HG02759 (cell line): ENCODE results near the gene HOXC10.
A peak's percentile ranks its signal among the peaks of the same experiment; 100 is the strongest.

ENCODE experiments used
- ATAC-seq: cut with Tn5 transposase; IDR thresholded peaks from one replicate; pipeline ENCODE4 v1.9.1; 2021; ENCODE audit warnings: mild to moderate bottlenecking, moderate library complexity; ENCODE audit not compliant: unreplicated experiment

The HOXC10 gene

DNA sequence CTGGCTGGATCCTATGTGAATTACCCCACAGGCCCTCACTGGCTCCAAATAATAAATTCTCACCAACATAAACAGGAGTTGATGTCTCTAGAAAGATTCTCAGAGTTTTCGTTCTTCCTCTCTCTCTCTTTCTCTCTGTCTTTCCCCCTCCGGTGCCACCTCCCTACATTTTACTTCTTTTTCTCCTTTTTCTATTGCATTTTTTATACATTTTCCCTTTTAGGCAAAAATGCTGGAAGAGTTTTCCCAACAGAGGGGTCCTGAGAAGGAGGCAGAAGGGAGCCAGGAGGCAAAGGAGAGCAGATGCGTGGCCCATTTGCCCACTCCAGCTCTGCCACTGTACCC lies 42.5 kb downstream of the HOXC10 start:
- ATAC-seq, result no peak

DNA sequence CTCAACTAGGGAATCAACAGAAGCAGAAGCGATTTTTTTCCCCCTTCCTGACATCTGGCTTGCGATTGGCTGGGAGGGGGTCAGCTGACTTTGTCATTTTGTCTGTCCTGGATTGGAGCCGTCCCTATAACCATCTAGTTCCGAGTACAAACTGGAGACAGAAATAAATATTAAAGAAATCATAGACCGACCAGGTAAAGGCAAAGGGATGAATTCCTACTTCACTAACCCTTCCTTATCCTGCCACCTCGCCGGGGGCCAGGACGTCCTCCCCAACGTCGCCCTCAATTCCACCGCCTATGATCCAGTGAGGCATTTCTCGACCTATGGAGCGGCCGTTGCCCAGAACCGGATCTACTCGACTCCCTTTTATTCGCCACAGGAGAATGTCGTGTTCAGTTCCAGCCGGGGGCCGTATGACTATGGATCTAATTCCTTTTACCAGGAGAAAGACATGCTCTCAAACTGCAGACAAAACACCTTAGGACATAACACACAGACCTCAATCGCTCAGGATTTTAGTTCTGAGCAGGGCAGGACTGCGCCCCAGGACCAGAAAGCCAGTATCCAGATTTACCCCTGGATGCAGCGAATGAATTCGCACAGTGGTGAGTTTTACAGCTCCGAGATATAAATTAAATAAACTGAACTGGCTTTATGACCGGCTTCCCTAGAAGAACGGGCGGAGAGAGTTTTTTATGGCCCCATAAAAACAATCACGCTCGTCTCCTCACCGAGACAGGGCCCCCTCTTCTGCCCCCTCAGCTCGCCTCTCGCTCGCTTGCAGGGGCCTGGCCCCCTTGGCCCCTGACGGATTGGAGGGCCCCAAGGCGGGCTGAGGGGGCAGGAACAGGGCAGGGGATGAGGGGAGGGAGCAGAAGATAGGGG lies 43.6 kb downstream of the HOXC10 start, which contains the start of gene HOXC6:
HOXC6 (plus strand) TSS at position 127 of the 888 bp plus-strand sequence; CDS start at position 209, 82 bp downstream.
- ATAC-seq, result no peak

DNA sequence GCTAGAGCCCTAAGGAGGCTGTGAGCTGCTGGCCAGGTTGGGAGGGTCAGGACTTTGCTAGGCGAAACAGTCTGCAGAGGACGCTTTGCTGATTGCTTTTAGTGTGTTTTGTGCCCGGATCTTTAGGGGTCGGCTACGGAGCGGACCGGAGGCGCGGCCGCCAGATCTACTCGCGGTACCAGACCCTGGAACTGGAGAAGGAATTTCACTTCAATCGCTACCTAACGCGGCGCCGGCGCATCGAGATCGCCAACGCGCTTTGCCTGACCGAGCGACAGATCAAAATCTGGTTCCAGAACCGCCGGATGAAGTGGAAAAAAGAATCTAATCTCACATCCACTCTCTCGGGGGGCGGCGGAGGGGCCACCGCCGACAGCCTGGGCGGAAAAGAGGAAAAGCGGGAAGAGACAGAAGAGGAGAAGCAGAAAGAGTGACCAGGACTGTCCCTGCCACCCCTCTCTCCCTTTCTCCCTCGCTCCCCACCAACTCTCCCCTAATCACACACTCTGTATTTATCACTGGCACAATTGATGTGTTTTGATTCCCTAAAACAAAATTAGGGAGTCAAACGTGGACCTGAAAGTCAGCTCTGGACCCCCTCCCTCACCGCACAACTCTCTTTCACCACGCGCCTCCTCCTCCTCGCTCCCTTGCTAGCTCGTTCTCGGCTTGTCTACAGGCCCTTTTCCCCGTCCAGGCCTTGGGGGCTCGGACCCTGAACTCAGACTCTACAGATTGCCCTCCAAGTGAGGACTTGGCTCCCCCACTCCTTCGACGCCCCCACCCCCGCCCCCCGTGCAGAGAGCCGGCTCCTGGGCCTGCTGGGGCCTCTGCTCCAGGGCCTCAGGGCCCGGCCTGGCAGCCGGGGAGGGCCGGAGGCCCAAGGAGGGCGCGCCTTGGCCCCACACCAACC lies 44.8 kb downstream of the HOXC10 start:
- ATAC-seq, result no peak

DNA sequence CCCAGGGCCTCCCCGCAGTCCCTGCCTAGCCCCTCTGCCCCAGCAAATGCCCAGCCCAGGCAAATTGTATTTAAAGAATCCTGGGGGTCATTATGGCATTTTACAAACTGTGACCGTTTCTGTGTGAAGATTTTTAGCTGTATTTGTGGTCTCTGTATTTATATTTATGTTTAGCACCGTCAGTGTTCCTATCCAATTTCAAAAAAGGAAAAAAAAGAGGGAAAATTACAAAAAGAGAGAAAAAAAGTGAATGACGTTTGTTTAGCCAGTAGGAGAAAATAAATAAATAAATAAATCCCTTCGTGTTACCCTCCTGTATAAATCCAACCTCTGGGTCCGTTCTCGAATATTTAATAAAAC lies 45.5 kb downstream of the HOXC10 start:
- ATAC-seq, result no peak

DNA sequence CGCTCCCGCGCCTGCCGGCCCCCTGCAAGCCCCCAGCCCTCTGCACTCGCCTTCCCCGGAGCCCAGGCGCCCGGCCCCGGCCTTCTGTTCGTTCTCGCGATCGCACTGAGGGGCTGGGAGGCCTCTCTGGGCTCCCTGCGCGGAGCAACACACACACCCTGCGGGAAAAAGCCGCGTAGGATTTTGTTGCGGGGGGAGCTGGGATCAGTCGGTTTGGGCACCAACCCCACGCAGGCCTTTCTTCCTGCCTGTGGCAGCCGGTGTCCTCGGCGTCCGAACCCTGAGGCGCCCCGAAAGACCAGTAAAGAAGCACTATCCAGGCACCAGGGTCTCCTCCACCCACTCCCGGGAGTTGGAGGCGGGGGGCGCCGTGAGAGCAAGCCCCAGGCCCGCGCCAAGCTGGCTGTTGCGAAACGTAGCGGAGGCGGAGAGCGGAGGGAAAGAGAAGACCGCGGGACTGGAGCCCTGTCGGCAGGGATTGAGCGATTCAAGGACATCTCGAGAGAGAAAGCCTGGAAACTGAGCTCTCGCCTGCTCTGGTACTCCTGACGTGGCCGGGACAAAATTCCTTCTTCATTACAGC lies 46.0 kb downstream of the HOXC10 start:
- ATAC-seq, result no peak

DNA sequence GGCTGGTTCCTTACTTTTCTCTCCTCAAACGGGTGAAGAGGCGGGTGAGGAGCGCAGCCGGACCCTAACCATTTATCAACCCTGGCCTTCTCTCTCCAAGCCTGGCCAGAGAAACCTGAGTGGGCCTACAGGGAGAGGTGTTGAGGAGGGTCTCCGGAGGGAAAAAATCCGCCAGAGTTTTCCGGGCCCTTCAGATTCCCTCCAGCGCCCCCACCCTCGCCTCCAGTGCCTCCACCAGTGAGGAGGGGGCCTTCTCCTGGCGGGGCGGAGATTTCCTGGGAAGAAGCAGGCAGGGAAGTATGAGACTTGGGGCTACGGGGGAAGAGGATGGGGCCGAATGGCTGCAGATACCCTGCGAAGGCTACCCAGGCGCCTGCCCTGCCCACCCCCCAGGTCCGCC lies 46.5 kb downstream of the HOXC10 start:
- ATAC-seq, result no peak

DNA sequence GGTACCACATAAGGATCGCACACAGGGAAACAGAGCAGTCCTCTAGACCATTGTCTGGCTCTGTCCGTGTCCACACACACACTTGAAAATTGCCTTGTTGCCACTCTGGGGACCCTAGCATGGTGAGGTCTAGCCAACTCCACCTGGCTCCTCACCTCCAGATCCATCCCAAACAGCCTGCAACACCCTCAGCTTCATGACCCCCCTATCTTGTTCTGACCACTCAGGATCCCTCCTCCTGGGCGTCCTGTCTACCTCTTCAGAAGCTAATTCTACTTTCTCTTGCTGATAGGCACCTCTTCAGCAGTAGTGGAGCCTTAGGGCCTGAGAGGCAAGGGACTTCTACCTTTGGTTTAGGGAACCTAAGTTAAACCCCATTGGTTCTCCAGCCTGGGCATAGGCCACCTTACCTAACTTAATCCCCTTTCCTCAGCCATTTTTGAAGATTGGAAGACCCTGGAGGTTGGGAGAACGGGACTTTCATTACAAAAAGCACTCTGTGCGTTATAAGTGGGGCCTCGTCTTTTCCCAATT lies 47.2 kb downstream of the HOXC10 start:
- no peak for ATAC-seq

DNA sequence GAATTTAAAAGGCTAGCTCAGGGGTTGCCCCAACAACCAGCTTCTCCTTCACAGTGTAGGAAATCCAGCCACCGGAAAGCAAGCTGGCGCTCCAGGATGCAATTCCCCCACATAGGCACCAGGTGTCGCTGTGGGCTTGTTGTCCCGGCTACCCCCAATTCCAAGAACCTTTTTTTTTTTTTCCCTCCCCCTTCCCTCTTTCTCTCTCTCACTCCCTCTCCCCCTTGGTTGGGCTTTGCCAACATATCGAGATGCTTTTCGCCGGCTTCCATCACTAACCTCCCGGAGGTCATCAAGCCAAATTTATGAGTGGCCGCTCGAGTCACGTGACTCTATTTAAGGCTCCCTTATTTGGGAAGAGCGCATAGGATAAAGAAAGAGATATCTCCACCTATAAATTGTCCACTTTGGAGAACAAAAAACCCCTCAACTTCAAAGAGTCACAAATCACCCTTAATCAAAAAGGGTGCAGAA lies 47.7 kb downstream of the HOXC10 start, which contains the start of gene HOXC5:
HOXC5 (plus strand) TSS at position 424 of the 474 bp plus-strand sequence. CDS start 73 bp downstream, outside the sequence.
- no peak for ATAC-seq

DNA sequence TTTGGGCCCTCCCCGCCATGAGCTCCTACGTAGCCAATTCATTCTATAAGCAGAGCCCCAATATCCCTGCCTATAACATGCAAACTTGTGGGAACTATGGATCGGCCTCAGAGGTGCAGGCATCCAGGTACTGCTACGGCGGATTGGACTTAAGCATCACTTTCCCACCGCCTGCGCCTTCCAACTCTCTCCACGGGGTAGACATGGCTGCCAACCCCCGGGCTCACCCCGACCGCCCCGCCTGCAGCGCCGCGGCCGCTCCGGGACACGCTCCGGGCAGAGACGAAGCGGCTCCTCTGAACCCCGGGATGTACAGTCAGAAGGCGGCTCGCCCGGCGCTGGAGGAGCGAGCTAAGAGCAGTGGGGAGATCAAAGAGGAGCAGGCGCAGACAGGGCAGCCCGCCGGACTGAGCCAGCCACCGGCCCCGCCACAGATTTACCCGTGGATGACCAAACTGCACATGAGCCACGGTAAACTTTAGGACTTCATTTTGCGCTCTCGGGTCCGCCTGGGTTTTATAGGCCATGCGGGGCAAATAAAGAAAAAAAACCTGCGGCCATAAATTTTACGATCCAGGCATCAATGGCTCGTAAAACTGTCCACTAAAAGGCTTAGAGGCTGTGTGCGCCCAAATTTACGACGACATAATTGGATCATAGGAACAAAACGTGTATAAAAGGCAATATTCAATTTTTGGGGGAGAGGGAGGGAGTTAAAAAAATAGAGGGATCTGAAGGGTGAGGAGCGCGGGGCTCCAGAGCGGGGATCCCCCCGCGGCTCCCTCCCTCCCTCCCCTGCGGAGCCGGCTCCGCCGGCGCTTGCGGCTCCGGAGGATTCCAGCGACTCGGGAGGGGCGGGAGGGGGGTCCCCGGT lies 48.4 kb downstream of the HOXC10 start:
- ATAC-seq, result no peak

DNA sequence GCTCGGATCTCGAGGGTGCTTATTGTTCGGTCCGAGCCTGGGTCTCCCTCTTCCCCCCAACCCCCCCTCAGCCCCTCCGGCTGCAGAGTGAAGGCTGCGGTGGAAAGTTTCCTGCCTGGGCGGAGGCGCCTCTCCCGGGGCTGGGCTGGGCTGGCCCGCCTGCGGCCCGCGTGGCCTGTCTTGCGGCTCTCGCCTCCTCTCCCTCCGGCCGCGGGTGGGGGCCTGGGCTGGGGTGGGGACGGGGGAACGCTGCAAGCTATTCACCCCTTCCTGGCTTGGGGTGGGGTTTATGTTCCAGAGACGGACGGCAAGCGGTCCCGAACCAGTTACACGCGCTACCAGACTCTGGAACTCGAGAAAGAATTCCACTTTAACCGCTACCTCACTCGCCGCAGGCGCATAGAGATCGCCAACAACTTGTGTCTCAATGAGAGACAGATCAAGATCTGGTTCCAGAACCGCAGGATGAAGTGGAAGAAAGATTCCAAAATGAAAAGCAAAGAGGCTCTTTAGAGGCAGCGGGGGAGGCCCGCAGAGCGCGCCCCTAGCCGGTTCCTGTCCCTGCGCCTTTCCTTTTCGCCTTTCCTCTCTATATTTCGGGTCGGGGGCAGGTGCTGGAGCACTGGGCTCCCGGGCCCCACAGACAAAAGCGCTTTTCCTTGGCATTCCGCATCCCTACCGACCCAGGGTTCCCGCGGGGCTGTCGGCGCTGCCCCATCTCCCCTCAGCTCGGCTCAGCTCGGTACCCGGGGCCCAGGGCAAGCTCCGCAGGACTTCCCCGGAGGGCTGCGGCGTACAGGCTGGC lies 49.2 kb downstream of the HOXC10 start:
- no peak for ATAC-seq

DNA sequence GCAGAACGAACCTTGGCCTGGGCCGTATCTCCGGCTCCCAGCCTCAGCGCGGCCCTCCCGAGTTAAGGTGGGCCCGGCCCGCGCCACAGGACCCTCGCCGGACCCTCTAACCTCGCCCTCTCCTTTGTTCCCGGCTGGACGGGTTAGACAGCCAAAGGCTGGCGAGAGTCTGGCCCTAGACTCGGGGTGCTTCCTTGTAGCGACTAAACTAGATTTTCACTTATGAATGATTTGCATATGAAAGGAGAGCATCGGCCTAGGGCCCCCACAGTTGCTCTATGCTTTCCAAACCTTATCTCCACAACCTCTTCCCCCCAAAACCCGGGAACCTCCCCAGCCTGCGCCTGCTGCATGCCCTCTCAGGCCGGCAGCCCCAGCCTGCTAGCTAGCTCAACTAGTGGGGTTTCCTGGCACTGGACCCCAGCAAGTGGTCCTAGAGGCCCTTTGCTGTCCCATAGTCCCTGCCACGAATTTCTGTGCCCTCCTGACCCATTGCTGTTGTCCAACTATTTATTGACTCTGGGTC lies 49.9 kb downstream of the HOXC10 start:
- ATAC-seq, result no peak

DNA sequence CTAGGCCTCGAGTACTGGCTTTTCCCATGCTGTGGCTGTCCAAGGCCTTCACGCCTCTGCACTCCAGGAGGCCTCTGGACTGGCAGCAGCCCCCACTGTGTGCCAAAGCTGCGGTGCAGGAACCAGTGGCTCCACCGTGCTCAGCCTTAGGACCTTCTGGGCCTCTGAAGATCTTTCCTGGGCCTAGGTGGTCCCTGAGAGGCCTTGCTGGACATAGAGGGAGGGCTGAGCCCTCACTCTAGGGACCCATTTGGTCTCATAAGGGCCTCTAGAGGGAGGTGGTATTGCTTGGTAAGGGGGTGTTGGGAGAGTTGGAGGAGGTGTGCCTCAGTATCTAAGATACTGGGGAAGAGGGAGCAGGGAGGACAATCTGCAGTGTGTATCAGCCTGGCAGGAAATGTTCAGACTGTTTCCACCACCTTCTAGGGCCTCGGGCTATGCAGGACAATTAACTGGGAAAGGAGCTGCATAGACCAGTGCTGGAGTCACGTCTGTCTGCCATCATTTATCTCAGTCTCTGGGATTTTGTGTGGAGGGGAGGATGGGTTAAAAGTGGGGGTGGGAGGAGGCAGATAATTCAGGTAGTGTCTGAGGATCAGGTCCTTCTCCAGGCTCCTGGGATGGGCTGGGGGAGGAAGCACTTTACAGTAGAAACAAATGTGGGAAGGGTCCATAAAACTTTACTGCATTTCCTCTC lies 50.8 kb downstream of the HOXC10 start:
- no peak for ATAC-seq

DNA sequence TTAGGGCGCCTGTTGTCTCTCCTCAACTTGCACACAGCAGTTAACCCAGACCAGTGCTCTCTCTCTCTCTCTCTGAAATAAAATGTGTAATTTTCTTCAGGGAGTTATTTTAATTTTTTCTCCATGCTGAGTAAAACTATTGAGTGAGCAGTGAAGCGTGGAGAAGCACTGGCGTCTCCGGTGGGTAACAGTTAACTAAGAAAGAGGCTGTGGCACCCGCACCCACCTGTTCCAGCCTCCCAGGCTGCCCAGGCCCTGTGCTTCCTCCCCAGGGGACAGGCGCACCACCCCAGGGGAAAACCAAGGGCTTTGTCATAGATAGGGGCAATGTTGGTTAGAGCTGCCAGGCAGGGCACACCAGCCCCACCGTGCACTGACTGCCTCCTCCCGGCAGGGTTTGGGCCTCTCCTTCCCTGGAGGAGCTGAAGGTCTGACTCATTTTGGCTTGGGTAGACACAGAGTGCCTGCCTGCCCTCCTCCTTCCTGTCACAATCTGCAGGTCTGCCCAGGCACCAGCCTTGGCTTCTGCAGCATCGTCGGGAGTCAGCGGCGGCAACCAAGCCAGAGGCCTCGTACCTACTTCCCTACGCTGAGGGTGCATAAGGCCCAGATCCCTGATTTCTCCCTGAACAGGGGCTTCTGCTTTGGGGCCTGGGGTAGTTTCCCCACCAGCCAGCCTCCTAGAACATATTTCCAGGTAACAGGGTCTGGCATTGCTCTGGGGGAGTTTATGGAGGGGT lies 51.8 kb downstream of the HOXC10 start:
- ATAC-seq, result peak; percentile 49

DNA sequence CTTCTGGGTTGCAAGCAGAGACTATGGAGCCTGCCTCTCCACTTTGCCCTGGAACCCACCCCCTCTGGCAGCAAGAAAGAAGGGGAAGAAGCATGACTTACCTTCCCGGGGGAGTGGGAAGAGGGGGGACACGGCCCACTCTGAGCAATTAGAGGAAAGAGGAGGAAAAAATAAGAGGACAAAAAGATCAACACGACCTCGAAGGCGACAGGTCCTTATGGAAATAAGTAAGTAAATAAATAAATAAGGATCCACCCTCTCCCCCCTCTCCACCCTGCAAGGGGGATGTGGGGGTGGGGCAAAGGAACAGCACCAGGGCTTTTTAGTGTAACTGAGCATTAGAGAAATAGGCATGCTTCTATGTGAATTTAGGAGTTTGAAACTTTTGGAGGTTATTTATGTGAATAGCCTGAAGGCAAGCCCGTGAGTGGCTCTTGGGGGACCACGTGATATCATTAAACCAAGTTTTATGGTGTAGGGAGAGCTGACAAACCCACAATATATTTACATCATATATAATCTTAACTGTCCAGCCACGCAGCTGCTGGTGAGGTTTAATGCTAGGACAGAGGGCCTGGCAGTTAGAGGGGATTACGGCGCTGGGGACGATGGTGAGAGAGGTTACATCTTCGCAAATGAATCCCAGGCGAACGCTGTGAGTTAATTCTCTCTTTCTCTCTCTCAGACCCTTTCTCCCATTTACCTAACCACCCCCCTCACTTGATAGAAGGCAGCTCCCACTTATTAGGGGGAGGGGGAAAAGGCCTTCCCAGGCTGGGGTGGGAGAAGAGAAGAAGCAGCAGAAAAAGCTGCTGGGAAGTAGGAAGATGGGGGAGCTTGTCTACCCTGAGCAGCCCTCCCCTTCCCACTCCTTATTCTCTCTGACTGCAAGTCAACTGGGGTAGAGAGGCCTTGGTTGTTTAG lies 52.7 kb downstream of the HOXC10 start:
- no peak for ATAC-seq

DNA sequence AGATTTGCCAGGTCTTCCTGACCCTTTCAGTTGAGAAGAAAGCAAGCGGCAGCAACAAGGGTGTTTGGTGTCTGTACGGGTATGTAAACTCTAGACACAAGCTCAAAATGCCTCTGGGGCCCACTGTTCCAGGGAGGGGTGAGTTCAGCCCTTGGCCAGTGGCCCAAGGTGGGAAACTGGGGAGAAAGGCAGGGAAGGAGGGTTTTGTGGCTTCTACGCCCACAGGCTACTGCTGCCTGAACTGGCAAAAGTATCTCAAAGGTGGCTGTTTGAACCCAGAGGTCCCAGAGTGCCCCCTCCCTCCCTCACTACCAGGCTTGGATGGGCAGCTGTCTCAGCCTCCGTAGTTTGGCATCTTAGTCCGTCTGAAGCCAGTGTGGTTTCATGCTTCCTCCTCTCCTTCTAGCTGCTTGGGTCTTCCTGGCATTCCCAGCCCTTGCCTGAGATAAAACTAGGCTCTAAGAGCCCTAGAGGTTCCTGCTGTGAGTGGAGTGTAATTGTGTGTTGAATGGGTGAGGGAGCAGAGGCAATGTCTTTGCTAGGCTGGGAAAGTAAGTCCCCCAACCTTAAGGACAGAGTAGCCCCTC lies 53.4 kb downstream of the HOXC10 start:
- ATAC-seq, result no peak

DNA sequence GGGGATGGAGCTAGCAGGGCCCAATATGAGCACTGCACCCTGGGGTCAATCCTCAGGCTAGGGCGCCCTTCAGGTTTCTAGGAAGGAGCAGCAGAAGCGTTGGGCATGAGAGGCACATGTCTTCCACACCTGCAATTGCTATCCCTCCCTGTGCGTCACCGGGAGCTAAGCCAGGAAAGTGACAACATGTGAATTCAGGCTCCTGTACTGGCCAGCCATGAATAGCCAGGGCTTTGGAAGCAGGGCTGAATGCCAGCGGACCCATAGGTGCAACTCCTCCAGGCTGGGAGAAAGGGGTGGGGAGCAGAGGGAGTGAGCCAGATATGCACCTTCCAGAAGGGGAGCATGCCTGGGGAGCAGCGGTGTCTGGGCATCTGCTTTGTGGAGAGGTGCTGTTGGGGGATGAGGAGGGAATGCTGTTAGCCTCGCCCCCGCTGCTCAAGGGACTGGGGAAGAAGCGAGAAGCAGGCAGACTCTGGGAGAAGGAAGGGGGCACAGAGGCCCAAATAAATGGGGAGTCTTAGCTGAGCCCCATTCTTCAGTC lies 54.0 kb downstream of the HOXC10 start:
- ATAC-seq, result no peak
